H1 (cell line): ENCODE data around the gene TBC1D19.

ENCODE experiments used
- JUN ChIP-seq: IDR thresholded peaks from 2 replicates; pipeline ENCODE4 v1.6.1; 2011; ENCODE audit warnings: low read depth, mild to moderate bottlenecking, improper control_type of control experiment, low read length
- TF ChIP-seq, protein P1 (sequence below), 3 experiments: IDR thresholded peaks; 1 replicate in 2 of 3; 2 replicates in 1 of 3; pipeline versions ENCODE4 v1.5.1 to v1.6.1; 2011; ENCODE audit warnings: low read length in 3 of 3, mild to moderate bottlenecking in 3 of 3, inconsistent platforms in 2 of 3, low read depth in 1 of 3, moderate library complexity in 1 of 3; ENCODE audit not compliant: insufficient read depth in 1 of 3; ENCODE audit errors: control extremely low read depth in 1 of 3

DNA sequence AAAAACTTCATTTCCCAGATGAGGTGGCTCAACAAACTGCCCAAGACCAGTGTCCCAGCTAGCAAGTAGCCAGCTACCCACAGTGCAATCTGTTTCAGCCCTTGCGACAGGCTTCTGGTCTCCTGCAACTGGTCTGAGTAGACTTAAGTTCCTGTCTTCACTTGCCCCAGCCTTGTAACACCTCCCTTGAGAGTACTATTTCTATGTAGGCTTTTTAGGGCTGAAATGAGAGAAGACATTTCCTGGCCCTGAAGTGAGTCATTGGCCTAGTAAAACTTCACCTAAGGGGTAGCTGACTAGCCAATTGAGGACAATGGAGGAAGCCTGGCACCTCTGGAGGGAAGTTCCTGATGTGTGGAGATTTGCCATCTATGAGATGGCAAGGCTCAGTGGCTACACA, 196.7 kb downstream of the TBC1D19 start:
- TF ChIP-seq JUN, result no peak
- TF ChIP-seq, protein P1, sequence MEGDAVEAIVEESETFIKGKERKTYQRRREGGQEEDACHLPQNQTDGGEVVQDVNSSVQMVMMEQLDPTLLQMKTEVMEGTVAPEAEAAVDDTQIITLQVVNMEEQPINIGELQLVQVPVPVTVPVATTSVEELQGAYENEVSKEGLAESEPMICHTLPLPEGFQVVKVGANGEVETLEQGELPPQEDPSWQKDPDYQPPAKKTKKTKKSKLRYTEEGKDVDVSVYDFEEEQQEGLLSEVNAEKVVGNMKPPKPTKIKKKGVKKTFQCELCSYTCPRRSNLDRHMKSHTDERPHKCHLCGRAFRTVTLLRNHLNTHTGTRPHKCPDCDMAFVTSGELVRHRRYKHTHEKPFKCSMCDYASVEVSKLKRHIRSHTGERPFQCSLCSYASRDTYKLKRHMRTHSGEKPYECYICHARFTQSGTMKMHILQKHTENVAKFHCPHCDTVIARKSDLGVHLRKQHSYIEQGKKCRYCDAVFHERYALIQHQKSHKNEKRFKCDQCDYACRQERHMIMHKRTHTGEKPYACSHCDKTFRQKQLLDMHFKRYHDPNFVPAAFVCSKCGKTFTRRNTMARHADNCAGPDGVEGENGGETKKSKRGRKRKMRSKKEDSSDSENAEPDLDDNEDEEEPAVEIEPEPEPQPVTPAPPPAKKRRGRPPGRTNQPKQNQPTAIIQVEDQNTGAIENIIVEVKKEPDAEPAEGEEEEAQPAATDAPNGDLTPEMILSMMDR (IDR thresholded peaks at IDR 0.05; ENCODE audit: control extremely low read depth in 1 of 3, insufficient read depth in 1 of 3, low read depth in 1 of 3, low read length in 3 of 3), result no peak
